ENCODE results near the gene VPS13A.

- TF ChIP-seq CTCF (IDR thresholded peaks at IDR 0.05; ENCODE audit: poor library complexity) (no peak), EZH2 (IDR thresholded peaks at IDR 0.05; ENCODE audit: borderline replicate concordance) (no peak)
These were observed 244.4 kb downstream of the VPS13A start for GRCh38 chr9:77421506-77422265.
